Femur (tissue), 1 donor: ENCODE results near the gene NRARP.
"Not testable (repeated sequence)": the region's sequence is repeated elsewhere in the genome, so short reads cannot be mapped to it uniquely, and the experiment has no call there.

Source experiments
- DNase-seq: peaks from one replicate; pipeline ENCODE4 v3.0.0-alpha.2; 2017

NRARP gene

DNA sequence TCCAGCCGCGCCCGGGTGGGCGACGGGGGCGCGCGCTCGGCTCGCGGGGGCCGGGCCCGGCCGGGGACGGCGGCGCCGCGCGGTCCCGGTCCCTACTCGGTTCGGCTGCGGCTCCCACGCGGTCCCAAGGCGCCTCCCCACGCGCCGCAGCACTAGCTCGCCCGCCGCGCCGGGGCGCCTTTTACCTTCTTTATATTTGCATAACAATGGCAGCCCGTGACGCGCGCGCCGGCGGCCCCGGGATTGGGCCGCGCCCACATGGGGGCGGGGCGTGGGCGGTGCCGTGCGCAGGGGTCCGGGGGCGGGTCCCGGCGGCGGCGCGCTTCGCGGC lies at the start of gene NRARP:
Gene NRARP (minus strand): TSS at position 154 of the 331 bp plus-strand sequence. CDS start 343 bp downstream, outside the sequence.
- peak; percentile 90 for DNase-seq

DNA sequence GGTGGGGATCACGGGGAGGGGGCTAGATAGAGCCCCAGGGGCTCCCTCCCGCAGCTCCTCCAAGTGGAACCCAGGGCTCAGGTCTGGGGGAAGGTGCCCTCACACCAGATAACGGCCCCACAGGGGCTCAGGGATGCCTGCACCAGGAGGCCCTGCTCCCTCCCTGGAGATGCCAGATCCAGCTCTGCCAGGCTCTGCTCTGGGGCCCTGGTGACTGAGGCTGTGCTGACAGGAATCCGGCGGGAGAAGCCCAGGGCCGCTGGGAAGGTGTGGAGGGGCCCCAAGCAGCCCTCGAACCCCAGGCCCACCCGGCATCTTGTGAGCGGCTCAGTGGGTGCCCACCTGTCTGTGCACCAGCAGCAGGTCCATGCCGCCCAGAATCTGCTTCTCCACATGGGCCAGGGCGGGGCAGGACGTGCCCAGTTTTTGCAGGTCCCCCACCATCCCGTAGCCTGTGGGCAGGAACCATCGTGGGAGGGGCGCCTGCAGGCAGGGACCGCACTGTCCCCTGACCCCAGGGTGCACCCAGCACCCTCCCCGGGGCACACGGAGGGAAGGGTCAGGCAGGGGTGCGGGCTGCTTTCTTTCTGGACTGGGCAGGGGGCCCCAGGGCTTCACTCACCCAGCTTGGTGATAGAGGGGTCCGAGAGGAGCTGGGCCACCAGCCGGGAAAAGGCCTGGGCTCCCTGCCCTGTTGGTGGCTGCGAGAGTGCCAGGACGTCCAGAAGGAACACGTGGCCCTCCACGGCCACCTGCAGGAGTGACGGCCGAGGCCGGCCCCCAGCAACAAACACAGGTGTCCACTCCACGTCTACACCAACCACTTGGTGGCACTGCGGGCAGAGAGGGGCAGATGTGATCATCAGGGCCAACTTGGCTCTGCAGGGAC lies 48.9 kb upstream of the NRARP start:
- no peak for DNase-seq

DNA sequence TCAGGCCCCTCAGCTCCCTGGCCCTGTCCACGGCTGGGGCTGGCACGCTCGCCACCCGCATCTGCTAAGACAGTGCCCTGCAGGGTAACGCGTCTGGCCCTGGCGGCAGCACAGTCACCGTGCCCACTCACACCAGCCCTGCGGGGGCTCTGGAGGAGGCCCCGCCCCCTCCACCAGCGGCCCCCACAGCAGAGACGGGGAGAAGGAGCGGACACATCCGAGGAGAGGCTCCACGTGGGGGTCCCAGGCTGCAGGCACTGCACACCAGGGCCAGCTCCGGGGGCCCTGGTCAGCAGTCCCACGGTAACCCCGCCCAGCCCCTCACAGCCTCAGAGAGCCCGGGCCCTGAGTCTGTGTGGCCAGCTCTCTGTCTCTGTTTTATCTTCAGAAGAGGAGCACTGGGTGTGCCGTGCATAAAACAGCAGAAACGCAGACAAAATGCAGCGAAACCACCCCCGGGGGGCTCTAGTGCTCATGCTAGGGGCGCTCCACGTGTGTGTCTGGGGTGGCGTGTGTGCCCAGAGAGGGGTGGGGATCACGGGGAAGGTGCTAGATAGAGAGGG lies 47.5 kb upstream of the NRARP start:
- no peak for DNase-seq

GRCh38 chr9:137348769-137349470 lies 46.8 kb upstream of the NRARP start:
- no peak for DNase-seq

GRCh38 chr9:137347928-137348327 lies 45.9 kb upstream of the NRARP start:
- no peak for DNase-seq

GRCh38 chr9:137342482-137342881 lies 40.4 kb upstream of the NRARP start:
- no peak for DNase-seq

DNA sequence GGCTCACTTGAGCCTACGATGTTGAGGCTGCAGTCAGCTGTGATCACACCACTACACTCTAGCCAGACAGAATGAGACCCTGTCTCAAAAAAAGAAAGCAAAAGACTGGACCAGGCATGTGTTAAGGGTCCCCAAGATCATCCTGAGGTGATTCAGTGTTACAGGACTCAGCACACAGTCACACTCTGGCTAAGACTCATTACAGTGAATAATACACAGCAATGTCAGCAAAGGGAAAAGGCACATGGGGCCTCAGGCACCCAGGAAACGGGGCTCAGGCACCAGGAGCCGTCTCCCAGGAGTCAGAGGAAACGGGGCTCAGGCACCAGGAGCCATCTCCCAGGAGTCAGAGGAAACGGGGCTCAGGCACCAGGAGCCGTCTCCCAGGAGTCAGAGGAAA lies 39.2 kb upstream of the NRARP start:
- no peak for DNase-seq

DNA sequence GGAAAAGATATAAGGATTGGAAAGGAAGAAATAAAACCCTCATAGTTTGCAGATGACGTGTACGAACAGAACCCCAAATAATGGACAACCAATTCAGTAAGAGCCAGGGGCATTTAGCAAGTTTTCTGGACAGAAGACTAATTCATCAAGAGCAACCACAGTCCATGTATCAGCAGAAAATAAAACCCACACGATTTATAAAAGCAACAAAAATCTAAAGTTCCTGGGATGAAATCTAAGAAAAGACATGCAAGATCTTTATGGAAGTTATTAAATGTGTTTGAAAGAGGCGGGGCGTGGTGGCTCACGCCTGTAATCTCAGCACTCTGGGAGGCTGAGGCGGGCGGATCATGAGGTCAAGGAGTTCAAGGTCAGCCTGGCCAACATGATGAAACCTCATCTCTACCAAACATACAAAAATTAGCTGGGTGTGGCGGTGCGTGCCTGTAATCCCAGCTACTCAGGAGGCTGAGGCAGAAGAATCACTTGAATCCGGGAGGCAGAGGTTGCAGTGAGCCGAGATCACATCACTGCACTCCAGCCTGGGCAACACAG lies 37.9 kb upstream of the NRARP start:
- DNase-seq = not testable (repeated sequence)

DNA sequence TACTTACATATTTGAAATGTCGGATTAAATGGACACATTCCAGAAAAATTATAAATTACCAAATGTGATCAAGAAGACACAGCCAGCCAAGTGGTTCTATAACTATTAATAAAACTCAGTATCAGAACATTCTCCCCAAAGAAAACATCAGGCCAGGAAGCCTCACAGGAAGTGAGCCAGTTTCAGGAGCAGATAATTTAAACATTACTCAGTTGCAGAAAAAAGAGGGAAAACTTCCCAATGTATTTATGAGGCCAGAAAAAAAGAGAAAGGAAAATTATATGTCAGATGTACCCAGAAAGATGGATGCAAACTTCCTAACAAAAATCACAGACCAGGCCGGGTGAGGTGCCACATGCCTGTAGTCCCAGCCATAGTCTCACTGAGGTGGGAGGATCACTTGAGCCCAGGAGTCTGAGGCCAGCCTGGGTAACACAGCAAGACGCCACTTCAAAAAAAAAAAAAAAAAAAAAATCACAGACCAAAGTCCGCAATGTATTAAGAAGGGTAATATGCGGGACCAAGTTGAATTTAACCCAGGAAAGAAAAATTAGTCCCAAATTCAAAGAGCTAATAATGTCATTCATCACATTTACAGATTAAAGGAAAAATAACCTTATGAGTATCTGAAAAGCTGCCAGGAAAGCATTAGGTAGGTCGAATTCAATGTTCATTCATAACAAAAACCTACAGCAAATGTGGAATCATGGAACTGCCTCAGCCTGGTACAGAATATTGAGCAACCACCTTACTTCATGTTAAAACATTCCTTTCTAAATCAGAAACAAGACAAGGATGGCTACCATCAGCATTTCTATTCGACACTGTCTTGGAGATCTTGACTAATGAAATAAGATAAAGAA lies 37.2 kb upstream of the NRARP start:
- DNase-seq = no peak

DNA sequence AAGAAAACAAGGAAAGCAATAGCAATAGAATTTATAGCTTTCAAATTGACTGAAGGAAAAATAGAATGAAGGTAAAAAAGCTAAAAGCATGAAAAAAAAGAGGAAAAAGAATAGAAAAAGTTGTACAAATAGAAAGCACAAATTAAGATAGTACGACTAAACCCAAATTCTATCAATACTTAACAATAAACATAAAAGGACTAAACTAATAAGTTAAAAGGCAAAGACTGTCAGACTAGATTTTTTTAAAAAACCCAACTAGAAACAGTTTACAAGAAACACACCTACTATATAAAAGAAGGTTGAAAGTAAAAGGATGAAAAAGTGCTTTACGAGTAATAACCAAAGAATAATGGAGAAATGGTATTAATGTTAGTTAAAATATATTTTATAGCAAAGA lies 34.7 kb upstream of the NRARP start:
- no peak for DNase-seq

- DNase-seq = no peak
Measured at GRCh38 chr9:137333016-137333671, 31.1 kb upstream of the NRARP start.

DNA sequence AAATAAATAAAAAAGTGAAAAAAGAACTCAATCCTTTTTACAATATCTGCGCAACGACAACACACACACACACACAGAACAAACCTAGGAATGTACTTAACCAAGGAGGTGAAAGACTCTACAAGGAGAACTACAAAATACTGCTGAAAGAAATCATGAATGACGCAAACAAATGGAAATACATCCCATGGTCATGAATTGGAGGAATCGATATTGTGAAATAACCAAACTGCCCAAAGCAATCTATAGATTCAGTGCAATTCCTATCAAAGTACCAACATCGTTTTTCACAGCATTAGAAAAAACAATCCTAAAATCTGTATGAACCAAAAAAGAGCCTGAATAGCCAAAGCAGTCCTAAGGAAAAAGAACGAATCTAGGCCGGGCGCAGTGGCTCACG lies 29.9 kb upstream of the NRARP start:
- no peak for DNase-seq

- DNase-seq = no peak
Measured at GRCh38 chr9:137330689-137331088, 28.6 kb upstream of the NRARP start.

- DNase-seq = not testable (repeated sequence)
Measured at GRCh38 chr9:137329590-137329989, 27.5 kb upstream of the NRARP start.

DNA sequence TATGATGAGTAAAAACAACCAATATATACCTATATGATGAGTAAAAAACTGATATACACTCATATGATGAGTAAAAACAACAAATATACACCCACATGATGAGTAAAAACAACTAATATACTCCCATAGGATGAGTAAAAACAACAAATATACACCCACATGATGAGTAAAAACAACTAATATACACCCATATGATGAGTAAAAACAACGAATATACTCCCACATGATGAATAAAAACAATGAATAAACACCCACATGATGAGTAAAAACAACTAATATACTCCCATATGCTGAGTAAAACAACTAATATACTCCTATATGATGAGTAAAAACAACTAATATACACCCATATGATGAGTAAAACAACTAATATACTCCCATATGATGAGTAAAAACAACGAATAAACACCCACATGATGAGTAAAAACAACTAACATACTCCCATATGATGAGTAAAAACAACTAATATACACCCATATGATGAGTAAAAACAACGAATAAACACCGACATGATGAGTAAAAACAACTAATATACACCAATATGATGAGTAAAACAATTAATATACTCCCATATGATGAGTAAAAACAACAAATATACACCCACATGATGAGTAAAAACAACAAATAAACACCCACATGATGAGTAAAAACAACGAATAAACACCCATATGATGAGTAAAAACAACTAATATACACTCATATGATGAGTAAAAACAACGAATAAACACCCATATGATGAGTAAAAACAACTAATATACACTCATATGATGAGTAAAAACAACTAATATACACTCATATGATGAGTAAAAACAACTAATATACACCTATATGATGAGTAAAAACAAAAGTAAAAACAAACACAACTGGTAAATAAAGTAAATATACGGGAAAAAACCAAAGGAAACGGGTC lies 25.8 kb upstream of the NRARP start:
- not testable (repeated sequence) for DNase-seq

GRCh38 chr9:137326445-137327065 lies 24.5 kb upstream of the NRARP start:
- no peak for DNase-seq

- no peak for DNase-seq
Measured at GRCh38 chr9:137325799-137326198, 23.7 kb upstream of the NRARP start.

- no peak for DNase-seq
Measured at GRCh38 chr9:137325124-137325523, 23.1 kb upstream of the NRARP start.

- no peak for DNase-seq
Measured at GRCh38 chr9:137323531-137324331, 21.7 kb upstream of the NRARP start.
